Lower leg skin (tissue), 4 donors: ENCODE measurements around the gene P4HA2. TPM values are rescaled to one million over a fixed set of nuclear protein-coding genes. Genes with fewer than 3 reads are reported as not detected.
"Not testable (repeated sequence)": the region's sequence is repeated elsewhere in the genome, so short reads cannot be mapped to it uniquely, and the experiment has no call there.

Experiments used
- DNase-seq, 2 donors: peaks; one replicate each; pipeline ENCODE4 v3.0.0-alpha.2; 2019; ENCODE audit warnings: low spot score in 2 of 2
- H3K4me3 ChIP-seq: fragments of 200-600 bp; sonication (generic); 2 replicates; pipeline ENCODE4 v1.5.1; 2017; ENCODE audit warnings: mild to moderate bottlenecking, low read depth; ENCODE audit not compliant: poor library complexity, severe bottlenecking
- CTCF ChIP-seq, 3 donors: fragments of 450-650 bp; IDR thresholded peaks; one replicate each; pipeline ENCODE4 v1.5.1; 2016; ENCODE audit warnings: antibody characterized with exemption in 3 of 3, mild to moderate bottlenecking in 3 of 3, moderate library complexity in 2 of 3
- POLR2A ChIP-seq, 2 donors: fragments of 450-650 bp; IDR thresholded peaks; one replicate each; pipeline ENCODE4 v1.6.1; 2016 to 2017; ENCODE audit warnings: antibody characterized with exemption in 2 of 2, mild to moderate bottlenecking in 1 of 2, moderate library complexity in 1 of 2
- WGBS, 2 donors: methylation state at CpG; one replicate each; pipeline ENCODE4 v1.1.5; 2018; 5-methylcytosine and 5-hydroxymethylcytosine counted together
- intact Hi-C: fragments of 100-400 bp; cut with DNase I; formaldehyde crosslinking; loops from one replicate; pipeline ENCODE4 v1.15.0; 2023; ENCODE audit warnings: low total_unique reads
- total RNA-seq, 4 donors: library from RNA; depleted of rRNA; stranded (reverse); fragments of >200 nt; gene quantifications; one replicate each; pipeline ENCODE4 v1.1.0, GENCODE V29; 2016

P4HA2 gene
- total RNA-seq, 4 donors from 2014 or later: 18.0 to 40.5 (median 26.7) TPM

- no peak for DNase-seq
- 89 to 93% methylated on average over 6 of the region's 6 CpGs for WGBS, 2 donors
- H3K4me3 ChIP-seq: no peak overlapping the region
- intact Hi-C loops: no loop called here
- no peak for TF ChIP-seq CTCF (IDR thresholded peaks at IDR 0.05)
- no peak for TF ChIP-seq POLR2A (IDR thresholded peaks at IDR 0.05)
These were observed 49.9 kb downstream of the P4HA2 start for GRCh38 chr5:132177691-132178149.

GRCh38 chr5:132176987-132177386 is 50.7 kb downstream of the P4HA2 start:
- intact Hi-C loops: no loop called here
- no peak overlapping the region for H3K4me3 ChIP-seq
- WGBS, 2 donors: 56 to 61% methylated on average over 3 of the region's 3 CpGs
- no peak for TF ChIP-seq POLR2A (IDR thresholded peaks at IDR 0.05)
- TF ChIP-seq CTCF (IDR thresholded peaks at IDR 0.05): no peak
- no peak for DNase-seq

GRCh38 chr5:132176521-132176945 is 51.1 kb downstream of the P4HA2 start:
- TF ChIP-seq POLR2A (IDR thresholded peaks at IDR 0.05) (no peak), CTCF (IDR thresholded peaks at IDR 0.05) (no peak)
- WGBS, 2 donors: 84 to 86% methylated on average over 6 of the region's 6 CpGs
- no peak for DNase-seq
- no peak overlapping the region for H3K4me3 ChIP-seq
- intact Hi-C loops: no loop called here

- TF ChIP-seq POLR2A (IDR thresholded peaks at IDR 0.05): no peak
- no peak for TF ChIP-seq CTCF (IDR thresholded peaks at IDR 0.05)
- WGBS, 2 donors: 73 to 76% methylated on average over 1 of the region's 1 CpG
- no peak overlapping the region for H3K4me3 ChIP-seq
- no peak for DNase-seq
- intact Hi-C loops: no loop called here
These were observed 64.7 kb downstream of the P4HA2 start for GRCh38 chr5:132162945-132163344.

- WGBS, 2 donors: 93 to 100% methylated on average over 3 of the region's 5 CpGs
- H3K4me3 ChIP-seq, DNase-seq, intact Hi-C loops: not testable (repeated sequence)
These were observed 65.9 kb downstream of the P4HA2 start for GRCh38 chr5:132161574-132162326.

GRCh38 chr5:132156413-132156812 is 71.2 kb downstream of the P4HA2 start:
- intact Hi-C loops: no loop called here
- no peak overlapping the region for H3K4me3 ChIP-seq
- TF ChIP-seq CTCF (IDR thresholded peaks at IDR 0.05): no peak
- no peak for TF ChIP-seq POLR2A (IDR thresholded peaks at IDR 0.05)
- no peak for DNase-seq
- WGBS, 2 donors: 90 to 94% methylated on average over 4 of the region's 4 CpGs
